ENCODE data around the gene SUPT6H. TPM values are rescaled to one million over a fixed set of nuclear protein-coding genes. Genes with fewer than 3 reads are reported as not detected.

The SUPT6H gene
- total RNA-seq, 1 experiment from 2014 or later = 15.1 TPM

- no peak for DNase-seq (ENCODE audit: low read depth)
Observed at GRCh38 chr17:28749516-28750177, 87.6 kb downstream of the SUPT6H start.

- DNase-seq (ENCODE audit: low read depth) = peak; percentile 80
Observed at GRCh38 chr17:28750178-28751047, 88.4 kb downstream of the SUPT6H start.

- no peak for DNase-seq (ENCODE audit: low read depth)
Observed at GRCh38 chr17:28751600-28752366, 89.8 kb downstream of the SUPT6H start.

Other genes starting within 250 kb of the SUPT6H start
- gene SLC13A2, start 188.6 kb upstream of the SUPT6H start, total RNA-seq (2014; rRNA removed; shearing (Covaris generic)) = not detected in 2 replicates
- not detected in 2 replicates for gene FOXN1, start 155.9 kb upstream of the SUPT6H start, total RNA-seq (2014; rRNA removed; shearing (Covaris generic))
- gene UNC119, start 109.6 kb upstream of the SUPT6H start, total RNA-seq (2014; rRNA removed; shearing (Covaris generic)) = 21.7 and 24.7 TPM in 2 replicates
- 55.5 and 58.8 TPM in 2 replicates for gene PIGS, start 90.7 kb upstream of the SUPT6H start, total RNA-seq (2014; rRNA removed; shearing (Covaris generic))
- gene ALDOC, start 85.3 kb upstream of the SUPT6H start, total RNA-seq (2014; rRNA removed; shearing (Covaris generic)) = 64.2 and 96.5 TPM in 2 replicates
- 84.1 and 90.9 TPM in 2 replicates for gene SPAG5, start 63.2 kb upstream of the SUPT6H start, total RNA-seq (2014; rRNA removed; shearing (Covaris generic))
- 2.9 and 3.5 TPM in 2 replicates for gene RSKR, start 48.0 kb upstream of the SUPT6H start, total RNA-seq (2014; rRNA removed; shearing (Covaris generic))
- gene BLTP2, start 17.0 kb upstream of the SUPT6H start, total RNA-seq (2014; rRNA removed; shearing (Covaris generic)) = 58.4 and 72.6 TPM in 2 replicates
- gene SDF2, start 299 bp upstream of the SUPT6H start, total RNA-seq (2014; rRNA removed; shearing (Covaris generic)) = 71.9 and 76.1 TPM in 2 replicates
- gene PROCA1, start 49.7 kb downstream of the SUPT6H start, total RNA-seq (2014; rRNA removed; shearing (Covaris generic)) = 1.1 and 1.3 TPM in 2 replicates
- 176 and 202 TPM in 2 replicates for gene RAB34, start 55.7 kb downstream of the SUPT6H start, total RNA-seq (2014; rRNA removed; shearing (Covaris generic))
- gene RPL23A, start 57.8 kb downstream of the SUPT6H start, total RNA-seq (2014; rRNA removed; shearing (Covaris generic)) = 632 and 764 TPM in 2 replicates
- 3.2 and 8.7 TPM in 2 replicates for gene TLCD1, start 64.0 kb downstream of the SUPT6H start, total RNA-seq (2014; rRNA removed; shearing (Covaris generic))
- 0.24 and 0.68 TPM in 2 replicates for gene NEK8, start 66.6 kb downstream of the SUPT6H start, total RNA-seq (2014; rRNA removed; shearing (Covaris generic))
- gene TRAF4, start 81.8 kb downstream of the SUPT6H start, total RNA-seq (2014; rRNA removed; shearing (Covaris generic)) = 21.2 and 25.5 TPM in 2 replicates
- 2.4 and 3.4 TPM in 2 replicates for gene FAM222B, start 180.6 kb downstream of the SUPT6H start, total RNA-seq (2014; rRNA removed; shearing (Covaris generic))
- gene ERAL1, start 192.8 kb downstream of the SUPT6H start, total RNA-seq (2014; rRNA removed; shearing (Covaris generic)) = 29.8 and 29.9 TPM in 2 replicates
- 28.7 and 30.6 TPM in 2 replicates for gene FLOT2, start 235.5 kb downstream of the SUPT6H start, total RNA-seq (2014; rRNA removed; shearing (Covaris generic))
- 5.4 and 6.0 TPM in 2 replicates for gene DHRS13, start 240.9 kb downstream of the SUPT6H start, total RNA-seq (2014; rRNA removed; shearing (Covaris generic))

All from RPMI7951 (cell line).